ENCODE data around the gene MARCHF2. TPM values are rescaled to one million over a fixed set of nuclear protein-coding genes. Genes with fewer than 3 reads are reported as not detected.

MARCHF2 gene
- total and polyA plus RNA-seq, 2 donors (not counting 1 experiment from before 2014, with no cell fraction given) = 22.9 to 52.6 TPM

DNA sequence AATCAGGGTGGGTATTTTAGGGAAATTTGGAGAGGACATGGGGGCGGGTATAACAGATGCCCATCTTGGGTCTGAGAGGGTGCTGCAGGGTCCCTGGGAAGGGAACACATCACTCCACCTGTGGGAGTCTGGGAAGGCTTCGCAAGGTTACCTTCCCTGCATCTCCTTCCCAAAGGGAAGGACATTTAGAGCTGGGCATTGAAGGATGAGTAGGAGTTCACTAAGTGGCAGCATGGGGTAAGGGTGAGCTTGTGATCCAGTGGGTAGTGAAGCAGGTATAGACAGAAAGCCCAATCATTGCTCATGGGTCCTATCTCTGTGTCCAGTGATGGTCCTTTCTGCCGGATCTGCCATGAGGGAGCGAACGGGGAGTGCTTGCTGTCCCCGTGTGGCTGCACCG lies 13.2 kb downstream of the MARCHF2 start:
- Histone ChIP-seq H3K36me3 (replicated peaks in 1 of 2; ENCODE audit: control extremely low read depth in 1 of 2, control insufficient read depth in 1 of 2, extremely low read depth in 1 of 2, insufficient read depth in 2 of 2, low read length in 1 of 2) (peaks cover 1 to 5% of the 10 kb centered on the region in 2 experiments), H3K27me3 (replicated peaks in 1 of 4; ENCODE audit: control extremely low read depth in 1 of 4, control insufficient read depth in 3 of 4, insufficient read depth in 4 of 4, low read length in 3 of 4) (no peaks in the 10 kb centered on the region), H3K79me2 (ENCODE audit: control insufficient read depth, insufficient read depth, low read length) (no peaks in the 10 kb centered on the region), H3K4me1 (ENCODE audit: control insufficient read depth in 2 of 2, insufficient read depth in 2 of 2, low read length in 2 of 2) (no peaks in the 10 kb centered on the region), H4K20me1 (ENCODE audit: control insufficient read depth, insufficient read depth, low read length, poor library complexity, severe bottlenecking) (no peaks in the 10 kb centered on the region), H3K27ac (ENCODE audit: low read length in 2 of 2) (no peak overlapping the region), H3K9me3 (ENCODE audit: control extremely low read depth in 1 of 3, control insufficient read depth in 2 of 3, insufficient read depth in 1 of 3, low read length in 2 of 3) (no peaks in the 10 kb centered on the region), H3K9ac (ENCODE audit: low read length) (no peak overlapping the region), H2AFZ (ENCODE audit: insufficient read depth, low read depth, low read length, poor library complexity, severe bottlenecking) (no peak overlapping the region), H3K4me2 (replicated peaks; ENCODE audit: low read depth, low read length, poor library complexity, severe bottlenecking) (no peak overlapping the region), H3K4me3 (ENCODE audit: control extremely low read depth in 1 of 5, extremely low read depth in 1 of 5, insufficient read depth in 1 of 5, low read depth in 2 of 5, low read length in 4 of 5) (no peak overlapping the region)
- no peaks in the 10 kb centered on the region for H3K27me3 Mint-ChIP-seq
- intact Hi-C loops (cut with micrococcal nuclease) = no loop called here
- no peak for DNase-seq
- H3K9me3 Mint-ChIP-seq (ENCODE audit: insufficient read depth) = no peaks in the 10 kb centered on the region
- POLR2A ChIA-PET = no interaction called here
- H3K4me1 Mint-ChIP-seq = no peaks in the 10 kb centered on the region
- CTCF ChIA-PET = no interaction called here
- no peak overlapping the region for H3K4me3 Mint-ChIP-seq
- 100% methylated on average over 2 of the region's 7 CpGs for WGBS (ENCODE audit: insufficient coverage)
- ATAC-seq (ENCODE audit: low read depth) = no peak
- no peak overlapping the region for H3K27ac Mint-ChIP-seq
- TF ChIP-seq, protein P1, sequence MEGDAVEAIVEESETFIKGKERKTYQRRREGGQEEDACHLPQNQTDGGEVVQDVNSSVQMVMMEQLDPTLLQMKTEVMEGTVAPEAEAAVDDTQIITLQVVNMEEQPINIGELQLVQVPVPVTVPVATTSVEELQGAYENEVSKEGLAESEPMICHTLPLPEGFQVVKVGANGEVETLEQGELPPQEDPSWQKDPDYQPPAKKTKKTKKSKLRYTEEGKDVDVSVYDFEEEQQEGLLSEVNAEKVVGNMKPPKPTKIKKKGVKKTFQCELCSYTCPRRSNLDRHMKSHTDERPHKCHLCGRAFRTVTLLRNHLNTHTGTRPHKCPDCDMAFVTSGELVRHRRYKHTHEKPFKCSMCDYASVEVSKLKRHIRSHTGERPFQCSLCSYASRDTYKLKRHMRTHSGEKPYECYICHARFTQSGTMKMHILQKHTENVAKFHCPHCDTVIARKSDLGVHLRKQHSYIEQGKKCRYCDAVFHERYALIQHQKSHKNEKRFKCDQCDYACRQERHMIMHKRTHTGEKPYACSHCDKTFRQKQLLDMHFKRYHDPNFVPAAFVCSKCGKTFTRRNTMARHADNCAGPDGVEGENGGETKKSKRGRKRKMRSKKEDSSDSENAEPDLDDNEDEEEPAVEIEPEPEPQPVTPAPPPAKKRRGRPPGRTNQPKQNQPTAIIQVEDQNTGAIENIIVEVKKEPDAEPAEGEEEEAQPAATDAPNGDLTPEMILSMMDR (IDR thresholded peaks at IDR 0.05) = no peak
- no peak for TF ChIP-seq EZH2 (IDR thresholded peaks at IDR 0.05; ENCODE audit: borderline replicate concordance, insufficient read depth, low read depth, low read length, poor library complexity, severe bottlenecking)

DNA sequence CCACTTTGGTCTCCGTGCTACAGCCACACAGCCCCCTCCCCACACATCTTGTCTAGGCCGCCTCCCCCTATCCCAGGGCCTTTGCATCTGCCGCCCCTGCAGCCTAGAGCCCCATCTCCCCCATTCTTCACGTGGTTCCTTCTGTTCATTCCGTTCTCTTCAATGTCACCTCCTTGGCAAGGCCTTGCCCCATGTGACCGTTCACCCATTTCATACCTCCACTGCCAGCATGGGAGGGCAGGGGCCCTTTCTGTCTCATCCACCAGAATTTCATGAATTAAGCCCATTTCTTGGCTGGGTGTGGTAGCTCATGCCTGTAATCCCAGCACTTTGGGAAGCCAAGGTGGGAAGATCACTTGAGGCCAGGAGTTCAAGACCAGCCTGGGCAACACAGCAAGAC lies 15.9 kb downstream of the MARCHF2 start:
- Histone ChIP-seq H3K4me1 (ENCODE audit: control insufficient read depth in 2 of 2, insufficient read depth in 2 of 2, low read length in 2 of 2) (no peaks in the 10 kb centered on the region), H4K20me1 (ENCODE audit: control insufficient read depth, insufficient read depth, low read length, poor library complexity, severe bottlenecking) (no peaks in the 10 kb centered on the region), H3K4me3 (ENCODE audit: control extremely low read depth in 1 of 5, extremely low read depth in 1 of 5, insufficient read depth in 1 of 5, low read depth in 2 of 5, low read length in 4 of 5) (no peak overlapping the region), H3K79me2 (ENCODE audit: control insufficient read depth, insufficient read depth, low read length) (no peaks in the 10 kb centered on the region), H3K9me3 (ENCODE audit: control extremely low read depth in 1 of 3, control insufficient read depth in 2 of 3, insufficient read depth in 1 of 3, low read length in 2 of 3) (no peaks in the 10 kb centered on the region), H3K27ac (ENCODE audit: low read length in 2 of 2) (no peak overlapping the region), H3K9ac (ENCODE audit: low read length) (no peak overlapping the region), H2AFZ (ENCODE audit: insufficient read depth, low read depth, low read length, poor library complexity, severe bottlenecking) (no peak overlapping the region), H3K27me3 (replicated peaks in 1 of 4; ENCODE audit: control extremely low read depth in 1 of 4, control insufficient read depth in 3 of 4, insufficient read depth in 4 of 4, low read length in 3 of 4) (no peaks in the 10 kb centered on the region), H3K4me2 (replicated peaks; ENCODE audit: low read depth, low read length, poor library complexity, severe bottlenecking) (no peak overlapping the region), H3K36me3 (replicated peaks in 1 of 2; ENCODE audit: control extremely low read depth in 1 of 2, control insufficient read depth in 1 of 2, extremely low read depth in 1 of 2, insufficient read depth in 2 of 2, low read length in 1 of 2) (peaks cover 1 to 2% of the 10 kb centered on the region in 2 experiments)
- no peak overlapping the region for H3K4me3 Mint-ChIP-seq
- TF ChIP-seq, protein P1 (IDR thresholded peaks at IDR 0.05) = no peak
- TF ChIP-seq EZH2 (IDR thresholded peaks at IDR 0.05; ENCODE audit: borderline replicate concordance, insufficient read depth, low read depth, low read length, poor library complexity, severe bottlenecking) = no peak
- no peaks in the 10 kb centered on the region for H3K27me3 Mint-ChIP-seq
- intact Hi-C loops (cut with micrococcal nuclease) = no loop called here
- ChIA-PET POLR2A (no interaction called here), CTCF (no interaction called here)
- H3K27ac Mint-ChIP-seq = no peak overlapping the region
- ATAC-seq (ENCODE audit: low read depth) = no peak
- WGBS (ENCODE audit: insufficient coverage) = 96% methylated on average over 6 of the region's 6 CpGs
- H3K4me1 Mint-ChIP-seq = no peaks in the 10 kb centered on the region
- DNase-seq = no peak
- H3K9me3 Mint-ChIP-seq (ENCODE audit: insufficient read depth) = no peaks in the 10 kb centered on the region
